ENCODE results near the gene KCTD19.

DNA sequence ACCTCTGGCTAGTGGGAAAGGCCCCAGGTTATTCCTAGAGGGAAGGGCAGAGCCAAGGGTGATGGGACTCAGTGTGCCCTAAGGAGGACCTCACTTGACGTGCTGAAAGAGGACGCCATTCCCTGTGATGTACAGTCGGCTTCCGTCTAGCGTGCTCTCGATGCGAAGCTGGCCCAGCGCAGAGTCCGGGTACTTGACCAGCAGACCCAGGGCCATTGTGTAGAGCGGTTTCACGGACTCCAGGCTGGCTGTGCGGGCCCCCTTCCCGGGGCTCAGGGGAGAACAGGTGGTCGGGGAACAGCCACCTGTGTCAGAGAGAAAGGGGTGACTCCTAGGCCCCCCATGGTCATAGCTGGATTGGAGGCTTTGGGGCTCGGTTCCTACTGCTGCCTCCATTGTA is 27.3 kb downstream of the KCTD19 start:
- TF ChIP-seq SUZ12 (IDR thresholded peaks at IDR 0.05; ENCODE audit: extremely low read depth, insufficient read depth, insufficient read length) (no peak), ZNF274 (IDR thresholded peaks at IDR 0.05; ENCODE audit: low read depth, low read length) (no peak), YY1 (IDR thresholded peaks at IDR 0.05; ENCODE audit: insufficient read depth, insufficient read length) (no peak)
